Fibroblast of mammary gland (primary cell): ENCODE results near the gene WFDC1.

Experiments used
- DNase-seq: peaks from one replicate; pipeline ENCODE4 v3.0.0-alpha.2; 2010; ENCODE audit warnings: low read depth
- H3K4me3 ChIP-seq: 2 replicates; pipeline ENCODE4 v1.5.1; 2011; ENCODE audit warnings: low read depth, mild to moderate bottlenecking, low read length, moderate library complexity; ENCODE audit not compliant: control insufficient read depth
- TF ChIP-seq, protein P1 (sequence below): conservative IDR thresholded peaks from 2 replicates; pipeline ENCODE4 v1.5.1; 2011; ENCODE audit warnings: low read depth, low read length, inconsistent platforms; ENCODE audit not compliant: control insufficient read depth, insufficient read depth

The WFDC1 gene

GRCh38 chr16:84253173-84253572 lies 41.5 kb upstream of the WFDC1 start:
- TF ChIP-seq, protein P1, sequence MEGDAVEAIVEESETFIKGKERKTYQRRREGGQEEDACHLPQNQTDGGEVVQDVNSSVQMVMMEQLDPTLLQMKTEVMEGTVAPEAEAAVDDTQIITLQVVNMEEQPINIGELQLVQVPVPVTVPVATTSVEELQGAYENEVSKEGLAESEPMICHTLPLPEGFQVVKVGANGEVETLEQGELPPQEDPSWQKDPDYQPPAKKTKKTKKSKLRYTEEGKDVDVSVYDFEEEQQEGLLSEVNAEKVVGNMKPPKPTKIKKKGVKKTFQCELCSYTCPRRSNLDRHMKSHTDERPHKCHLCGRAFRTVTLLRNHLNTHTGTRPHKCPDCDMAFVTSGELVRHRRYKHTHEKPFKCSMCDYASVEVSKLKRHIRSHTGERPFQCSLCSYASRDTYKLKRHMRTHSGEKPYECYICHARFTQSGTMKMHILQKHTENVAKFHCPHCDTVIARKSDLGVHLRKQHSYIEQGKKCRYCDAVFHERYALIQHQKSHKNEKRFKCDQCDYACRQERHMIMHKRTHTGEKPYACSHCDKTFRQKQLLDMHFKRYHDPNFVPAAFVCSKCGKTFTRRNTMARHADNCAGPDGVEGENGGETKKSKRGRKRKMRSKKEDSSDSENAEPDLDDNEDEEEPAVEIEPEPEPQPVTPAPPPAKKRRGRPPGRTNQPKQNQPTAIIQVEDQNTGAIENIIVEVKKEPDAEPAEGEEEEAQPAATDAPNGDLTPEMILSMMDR, result no peak
- no peak overlapping the region for H3K4me3 ChIP-seq
- no peak for DNase-seq

- no peak overlapping the region for H3K4me3 ChIP-seq
- TF ChIP-seq, protein P1, result no peak
- no peak for DNase-seq
These were observed 40.6 kb upstream of the WFDC1 start for GRCh38 chr16:84254062-84254461.

- H3K4me3 ChIP-seq, result no peak overlapping the region
- no peak for DNase-seq
- TF ChIP-seq, protein P1, result no peak
These were observed 39.4 kb upstream of the WFDC1 start for GRCh38 chr16:84255050-84255810.

DNA sequence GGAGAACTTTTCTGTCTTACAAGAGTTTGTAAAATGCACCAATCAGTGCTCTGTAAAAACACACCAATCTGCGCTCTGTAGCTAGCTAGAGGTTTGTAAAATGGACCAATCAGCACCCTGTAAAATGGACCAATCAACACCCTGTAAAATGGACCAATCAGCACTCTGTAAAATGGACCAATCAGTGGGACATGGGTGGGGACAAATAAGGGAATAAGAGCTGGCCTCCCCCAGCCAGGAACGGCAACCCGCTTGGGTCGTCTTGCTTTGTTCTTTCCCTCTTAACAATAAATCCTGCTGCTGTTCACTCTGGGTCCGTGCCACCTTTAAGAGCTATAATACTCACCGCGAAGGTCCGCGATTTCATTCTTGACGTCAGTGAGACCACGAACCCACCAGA lies 36.4 kb upstream of the WFDC1 start:
- TF ChIP-seq, protein P1, result no peak
- no peak for DNase-seq
- H3K4me3 ChIP-seq, result no peak overlapping the region

GRCh38 chr16:84259691-84260090 lies 35.0 kb upstream of the WFDC1 start:
- TF ChIP-seq, protein P1, result no peak
- no peak overlapping the region for H3K4me3 ChIP-seq
- no peak for DNase-seq

DNA sequence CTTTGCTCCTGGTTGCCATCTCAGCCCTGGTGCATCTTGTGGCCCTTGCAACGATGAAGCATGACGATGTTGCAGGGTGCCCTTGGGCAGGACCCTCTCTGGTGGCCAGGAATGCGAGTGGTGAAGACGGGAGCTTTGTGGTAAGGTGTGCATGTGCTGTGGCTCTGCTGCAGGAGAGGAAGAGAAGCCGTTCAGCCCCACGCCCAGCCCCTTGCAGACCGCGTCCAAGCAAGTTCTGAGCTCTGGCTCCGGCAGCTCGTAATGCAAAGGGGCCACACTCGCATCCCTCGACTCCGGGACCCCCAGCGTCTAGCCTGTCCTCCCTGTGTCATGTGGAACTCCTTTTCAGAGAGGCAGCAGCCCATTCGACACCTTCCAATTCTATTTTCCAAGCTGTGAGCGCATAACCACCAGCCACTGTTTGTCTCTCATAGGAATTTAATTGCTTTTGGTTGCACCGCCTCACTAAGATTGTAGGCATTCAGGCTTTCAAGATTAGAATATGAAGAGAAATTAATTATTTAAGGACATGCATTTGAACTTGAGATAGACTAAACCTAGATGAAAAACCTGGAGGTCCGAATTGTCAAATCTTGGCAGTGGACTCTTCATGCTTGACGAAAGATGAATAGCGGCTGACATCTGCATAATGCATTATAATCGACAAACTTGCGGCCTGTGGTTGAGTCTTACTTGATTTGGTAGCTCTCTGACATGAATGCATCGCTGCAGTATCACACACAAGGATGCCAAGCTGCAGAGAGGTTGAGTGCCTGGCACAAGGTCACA lies 33.7 kb upstream of the WFDC1 start:
- no peak for DNase-seq

More for the DNA sequence above, 33.7 kb upstream of the WFDC1 start:
- TF ChIP-seq, protein P1, result no peak
- H3K4me3 ChIP-seq, result no peak overlapping the region
